OCI-LY7 (cell line): Measurements from ENCODE around the gene TLE1.

Source experiments
- EZH2phosphoT487 ChIP-seq: fragments of 200-600 bp; sonication (generic); IDR thresholded peaks from 2 replicates; pipeline ENCODE4 v1.6.1; 2018; ENCODE audit warnings: low read depth, borderline replicate concordance, mild to moderate bottlenecking, mixed run types, antibody characterized with exemption, low read length, moderate library complexity, mixed read lengths
- TF ChIP-seq, protein P1 (sequence below): fragments of 200-600 bp; sonication (generic); conservative IDR thresholded peaks from 2 replicates; pipeline ENCODE4 v1.5.1; 2014; ENCODE audit warnings: mild to moderate bottlenecking, antibody characterized with exemption, low read length, moderate library complexity, mixed read lengths

DNA sequence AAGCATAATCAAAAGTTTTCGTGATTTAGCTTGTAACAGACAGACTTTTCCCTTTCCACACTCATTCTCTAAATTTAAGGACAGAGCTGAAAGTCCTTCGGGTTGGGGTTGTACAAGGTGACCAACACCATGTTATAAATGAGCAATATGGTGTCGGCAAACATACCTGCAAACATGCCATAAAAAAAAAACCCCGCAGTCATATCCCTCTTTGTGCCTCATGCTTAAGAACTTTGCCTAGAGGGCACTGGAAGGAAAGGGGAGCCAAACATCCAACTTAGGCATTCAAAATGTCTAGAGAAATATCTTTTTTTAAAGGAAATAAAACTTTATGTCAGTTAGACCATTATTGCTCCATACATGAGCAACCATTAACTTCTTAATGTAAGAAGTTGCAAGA lies 73.2 kb downstream of the TLE1 start:
- TF ChIP-seq, protein P1, sequence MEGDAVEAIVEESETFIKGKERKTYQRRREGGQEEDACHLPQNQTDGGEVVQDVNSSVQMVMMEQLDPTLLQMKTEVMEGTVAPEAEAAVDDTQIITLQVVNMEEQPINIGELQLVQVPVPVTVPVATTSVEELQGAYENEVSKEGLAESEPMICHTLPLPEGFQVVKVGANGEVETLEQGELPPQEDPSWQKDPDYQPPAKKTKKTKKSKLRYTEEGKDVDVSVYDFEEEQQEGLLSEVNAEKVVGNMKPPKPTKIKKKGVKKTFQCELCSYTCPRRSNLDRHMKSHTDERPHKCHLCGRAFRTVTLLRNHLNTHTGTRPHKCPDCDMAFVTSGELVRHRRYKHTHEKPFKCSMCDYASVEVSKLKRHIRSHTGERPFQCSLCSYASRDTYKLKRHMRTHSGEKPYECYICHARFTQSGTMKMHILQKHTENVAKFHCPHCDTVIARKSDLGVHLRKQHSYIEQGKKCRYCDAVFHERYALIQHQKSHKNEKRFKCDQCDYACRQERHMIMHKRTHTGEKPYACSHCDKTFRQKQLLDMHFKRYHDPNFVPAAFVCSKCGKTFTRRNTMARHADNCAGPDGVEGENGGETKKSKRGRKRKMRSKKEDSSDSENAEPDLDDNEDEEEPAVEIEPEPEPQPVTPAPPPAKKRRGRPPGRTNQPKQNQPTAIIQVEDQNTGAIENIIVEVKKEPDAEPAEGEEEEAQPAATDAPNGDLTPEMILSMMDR: no peak
- no peak for TF ChIP-seq EZH2phosphoT487
